Astrocyte of the cerebellum (primary cell): ENCODE data around the gene SLC35F4.
A peak's percentile ranks its signal among the peaks of the same experiment; 100 is the strongest.

Source experiments
- DNase-seq: peaks from one replicate; pipeline ENCODE4 v3.0.0-alpha.2; 2011; ENCODE audit warnings: low read depth
- H3K4me3 ChIP-seq: 2 replicates; pipeline ENCODE4 v1.5.1; 2011; ENCODE audit warnings: mild to moderate bottlenecking, low read depth, low read length, moderate library complexity
- in situ Hi-C: cut with HindIII; loops from 2 replicates; pipeline ENCODE4 v1.10.0; 2017; ENCODE audit warnings: low sequenced_read_pairs
- TF ChIP-seq, protein P1 (sequence below): IDR thresholded peaks from 2 replicates; pipeline ENCODE4 v1.5.1; 2012; ENCODE audit warnings: low read length, low read depth, moderate library complexity, mild to moderate bottlenecking; ENCODE audit errors: missing control alignments

SLC35F4 gene

DNA sequence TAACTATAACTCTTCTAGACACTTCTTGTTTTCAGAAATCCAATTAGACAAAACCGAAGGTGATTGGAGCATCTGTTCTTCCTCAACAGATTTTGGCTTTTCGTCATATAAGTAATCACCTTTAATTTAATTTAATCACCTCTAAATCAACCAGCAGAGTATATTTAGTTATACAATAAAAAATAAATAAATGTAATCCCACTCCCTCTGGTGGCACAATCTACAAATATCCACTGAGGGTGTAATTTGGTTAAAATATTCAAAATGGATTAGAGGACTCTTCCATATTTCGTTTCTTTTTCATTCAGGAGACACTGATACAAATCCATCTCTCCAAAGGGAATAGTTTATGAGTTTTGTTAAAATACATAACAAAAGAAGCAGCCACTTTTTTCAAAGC is 18.3 kb upstream of the SLC35F4 start:
- DNase-seq = no peak
- in situ Hi-C loops = no loop called here
- TF ChIP-seq, protein P1, sequence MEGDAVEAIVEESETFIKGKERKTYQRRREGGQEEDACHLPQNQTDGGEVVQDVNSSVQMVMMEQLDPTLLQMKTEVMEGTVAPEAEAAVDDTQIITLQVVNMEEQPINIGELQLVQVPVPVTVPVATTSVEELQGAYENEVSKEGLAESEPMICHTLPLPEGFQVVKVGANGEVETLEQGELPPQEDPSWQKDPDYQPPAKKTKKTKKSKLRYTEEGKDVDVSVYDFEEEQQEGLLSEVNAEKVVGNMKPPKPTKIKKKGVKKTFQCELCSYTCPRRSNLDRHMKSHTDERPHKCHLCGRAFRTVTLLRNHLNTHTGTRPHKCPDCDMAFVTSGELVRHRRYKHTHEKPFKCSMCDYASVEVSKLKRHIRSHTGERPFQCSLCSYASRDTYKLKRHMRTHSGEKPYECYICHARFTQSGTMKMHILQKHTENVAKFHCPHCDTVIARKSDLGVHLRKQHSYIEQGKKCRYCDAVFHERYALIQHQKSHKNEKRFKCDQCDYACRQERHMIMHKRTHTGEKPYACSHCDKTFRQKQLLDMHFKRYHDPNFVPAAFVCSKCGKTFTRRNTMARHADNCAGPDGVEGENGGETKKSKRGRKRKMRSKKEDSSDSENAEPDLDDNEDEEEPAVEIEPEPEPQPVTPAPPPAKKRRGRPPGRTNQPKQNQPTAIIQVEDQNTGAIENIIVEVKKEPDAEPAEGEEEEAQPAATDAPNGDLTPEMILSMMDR = peak; percentile 13
- H3K4me3 ChIP-seq = no peak overlapping the region

GRCh38 chr14:57883061-57883460 is 17.2 kb upstream of the SLC35F4 start:
- TF ChIP-seq, protein P1 = no peak
- in situ Hi-C loops = no loop called here
- H3K4me3 ChIP-seq = no peak overlapping the region
- DNase-seq = no peak

GRCh38 chr14:57879516-57879915 is 13.6 kb upstream of the SLC35F4 start:
- no peak for DNase-seq
- H3K4me3 ChIP-seq = no peak overlapping the region
- TF ChIP-seq, protein P1 = no peak
- in situ Hi-C loops = no loop called here

GRCh38 chr14:57875985-57876384 is 10.1 kb upstream of the SLC35F4 start:
- no peak for DNase-seq
- in situ Hi-C loops = no loop called here
- H3K4me3 ChIP-seq = no peak overlapping the region
- TF ChIP-seq, protein P1 = no peak

GRCh38 chr14:57875296-57875695 is 9.4 kb upstream of the SLC35F4 start:
- TF ChIP-seq, protein P1 = no peak
- H3K4me3 ChIP-seq = no peak overlapping the region
- DNase-seq = no peak
- in situ Hi-C loops = no loop called here

DNA sequence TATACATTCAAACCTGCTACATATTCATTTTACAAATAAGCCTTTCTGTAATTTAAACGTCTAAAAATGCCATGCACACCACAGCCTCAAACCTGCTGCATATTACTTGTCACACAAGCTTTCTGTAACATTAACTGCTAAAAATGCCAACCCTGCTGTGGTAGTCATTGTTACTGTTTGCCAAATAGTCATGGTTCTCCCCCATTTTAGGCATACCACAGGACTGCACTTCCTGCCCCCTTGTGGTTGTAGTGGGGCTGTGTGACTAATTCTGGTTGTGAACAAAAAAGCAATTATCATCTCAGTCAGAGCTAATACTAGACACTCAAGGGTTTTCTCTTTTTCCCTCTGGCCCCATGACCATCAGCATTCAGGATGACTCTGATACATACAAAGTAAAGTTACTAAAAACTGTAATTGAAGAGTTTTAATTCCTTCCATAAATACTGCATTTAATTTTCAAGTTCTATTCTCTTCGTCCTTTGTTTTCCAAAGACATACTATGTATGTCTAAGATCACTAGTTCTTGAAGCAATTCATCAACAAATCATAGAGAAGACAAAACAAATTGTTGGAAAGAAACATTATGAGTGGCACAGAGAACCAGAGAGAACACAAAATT is 5.7 kb upstream of the SLC35F4 start:
- TF ChIP-seq, protein P1 = peak; percentile 84
- in situ Hi-C loops = no loop called here
- H3K4me3 ChIP-seq = no peak overlapping the region
- peak; percentile 50 for DNase-seq
